H9 (cell line): ENCODE data around the gene SSBP3. TPM values are rescaled to one million over a fixed set of nuclear protein-coding genes. Genes with fewer than 3 reads are reported as not detected.

ENCODE experiments used
- DNase-seq: peaks from one replicate; pipeline ENCODE4 v3.0.0-alpha.2; 2017
- H2AFZ ChIP-seq: one replicate; pipeline ENCODE4 v1.6.1; 2013; ENCODE audit warnings: mild to moderate bottlenecking, low read length, control low read depth, moderate library complexity
- H2AK5ac ChIP-seq: 2 replicates; pipeline ENCODE4 v1.6.1; 2013; ENCODE audit warnings: low read length, control low read depth, mixed read lengths; ENCODE audit not compliant: insufficient read length
- H2BK120ac ChIP-seq: one replicate; pipeline ENCODE4 v1.6.1; 2013; ENCODE audit warnings: low read depth, mild to moderate bottlenecking, low read length, control low read depth, inconsistent platforms; ENCODE audit not compliant: poor library complexity, severe bottlenecking
- H2BK12ac ChIP-seq: 2 replicates; pipeline ENCODE4 v1.6.1; 2013; ENCODE audit warnings: low read length, control low read depth, mixed read lengths, low read depth; ENCODE audit not compliant: insufficient read length
- H2BK15ac ChIP-seq: 2 replicates; pipeline ENCODE4 v1.6.1; 2013; ENCODE audit warnings: low read depth, low read length, control low read depth
- H2BK20ac ChIP-seq: one replicate; pipeline ENCODE4 v1.6.1; 2013; ENCODE audit warnings: low read depth, mild to moderate bottlenecking, low read length, control low read depth, inconsistent platforms; ENCODE audit not compliant: poor library complexity, severe bottlenecking
- H2BK5ac ChIP-seq: 2 replicates; pipeline ENCODE4 v1.6.1; 2013; ENCODE audit warnings: low read length, control low read depth, mixed read lengths; ENCODE audit not compliant: insufficient read length
- H3K14ac ChIP-seq: 2 replicates; pipeline ENCODE4 v1.6.1; 2013; ENCODE audit warnings: low read length, control low read depth; ENCODE audit not compliant: insufficient read depth
- H3K18ac ChIP-seq: 2 replicates; pipeline ENCODE4 v1.6.1; 2013; ENCODE audit warnings: low read depth, mild to moderate bottlenecking, mixed read lengths, low read length, control low read depth; ENCODE audit not compliant: insufficient read length
- H3K23ac ChIP-seq: 2 replicates; pipeline ENCODE4 v1.6.1; 2013; ENCODE audit warnings: low read length, control low read depth, mixed read lengths, low read depth; ENCODE audit not compliant: insufficient read length
- H3K23me2 ChIP-seq: 2 replicates; pipeline ENCODE4 v1.6.1; 2013; ENCODE audit warnings: low read depth, mild to moderate bottlenecking, mixed read lengths, low read length, control low read depth; ENCODE audit not compliant: insufficient read length, poor library complexity, severe bottlenecking
- H3K27ac ChIP-seq: 2 replicates; pipeline ENCODE4 v1.5.1; 2013; ENCODE audit warnings: low read length, control low read depth, mixed read lengths, low read depth; ENCODE audit not compliant: insufficient read length
- H3K27me3 ChIP-seq: 2 replicates; pipeline ENCODE4 v1.6.1; 2013; ENCODE audit warnings: low read length, control low read depth, inconsistent platforms; ENCODE audit not compliant: insufficient read depth
- H3K4ac ChIP-seq: 2 replicates; pipeline ENCODE4 v1.6.1; 2013; ENCODE audit warnings: low read depth, mild to moderate bottlenecking, control low read depth, inconsistent platforms, low read length, moderate library complexity
- H3K4me1 ChIP-seq: 2 replicates; pipeline ENCODE4 v1.6.1; 2013; ENCODE audit warnings: low read length, control low read depth, inconsistent platforms; ENCODE audit not compliant: insufficient read depth
- H3K4me2 ChIP-seq: 2 replicates; pipeline ENCODE4 v1.6.1; 2013; ENCODE audit warnings: low read length, control low read depth, mixed read lengths; ENCODE audit not compliant: insufficient read length, insufficient read depth
- H3K56ac ChIP-seq: 2 replicates; pipeline ENCODE4 v1.6.1; 2013; ENCODE audit warnings: low read depth, mild to moderate bottlenecking, mixed read lengths, low read length, control low read depth; ENCODE audit not compliant: insufficient read length
- H3K79me1 ChIP-seq: 2 replicates; pipeline ENCODE4 v1.6.1; 2013; ENCODE audit warnings: low read depth, mild to moderate bottlenecking, moderate library complexity, low read length, control low read depth, inconsistent platforms; ENCODE audit not compliant: insufficient read depth, poor library complexity, severe bottlenecking
- H3K79me2 ChIP-seq: 2 replicates; pipeline ENCODE4 v1.6.1; 2013; ENCODE audit warnings: low read length, control low read depth, inconsistent platforms; ENCODE audit not compliant: insufficient read depth
- H3K9ac ChIP-seq: 2 replicates; pipeline ENCODE4 v1.6.1; 2013; ENCODE audit warnings: low read length, control low read depth, mixed read lengths; ENCODE audit not compliant: insufficient read length; ENCODE audit errors: extremely low read depth
- H3K9me3 ChIP-seq: one replicate; pipeline ENCODE4 v1.6.1; 2013; ENCODE audit warnings: low read depth, low read length, inconsistent platforms; ENCODE audit not compliant: control insufficient read depth
- H3T11ph ChIP-seq: one replicate; pipeline ENCODE4 v1.6.1; 2013; ENCODE audit warnings: mild to moderate bottlenecking, low read length, control low read depth, inconsistent platforms
- H4K20me1 ChIP-seq: one replicate; pipeline ENCODE4 v1.6.1; 2013; ENCODE audit not compliant: control insufficient read depth, insufficient read length, insufficient read depth
- H4K5ac ChIP-seq: 2 replicates; pipeline ENCODE4 v1.6.1; 2013; ENCODE audit warnings: low read depth, mild to moderate bottlenecking, mixed read lengths, low read length, control low read depth; ENCODE audit not compliant: insufficient read length
- H4K8ac ChIP-seq: replicated peaks from 2 replicates; pipeline ENCODE4 v1.6.1; 2013; ENCODE audit warnings: low read length, control low read depth, mixed read lengths, low read depth; ENCODE audit not compliant: insufficient read length
- H4K91ac ChIP-seq: 2 replicates; pipeline ENCODE4 v1.6.1; 2013; ENCODE audit warnings: low read depth, mild to moderate bottlenecking, moderate library complexity, mixed read lengths, low read length, control low read depth; ENCODE audit not compliant: insufficient read length
- H3K27ac Mint-ChIP-seq, 3 experiments: 2 replicates in 2 of 3; 3 replicates in 1 of 3; pipeline ENCODE4 v1.8.0; 2020 to 2021; ENCODE audit warnings: mixed read lengths in 3 of 3, mild to moderate bottlenecking in 1 of 3, moderate library complexity in 1 of 3
- H3K27me3 Mint-ChIP-seq: 2 replicates; pipeline ENCODE4 v1.8.0; 2021; ENCODE audit warnings: low read depth, mild to moderate bottlenecking, moderate library complexity, mixed read lengths
- H3K36me3 Mint-ChIP-seq, 3 experiments: 2 replicates in 2 of 3; 3 replicates in 1 of 3; pipeline ENCODE4 v1.8.0; 2020 to 2021; ENCODE audit warnings: low read depth in 3 of 3, mixed read lengths in 3 of 3; ENCODE audit not compliant: insufficient read depth in 1 of 3
- H3K4me1 Mint-ChIP-seq, 2 experiments: 2 replicates each; pipeline ENCODE4 v1.8.0; 2020; ENCODE audit warnings: mixed read lengths in 2 of 2
- H3K4me3 Mint-ChIP-seq, 2 experiments: 2 replicates in 1 of 2; 3 replicates in 1 of 2; pipeline ENCODE4 v1.8.0; 2020 to 2021; ENCODE audit warnings: mild to moderate bottlenecking in 2 of 2, mixed read lengths in 2 of 2, moderate library complexity in 1 of 2
- H3K9me3 Mint-ChIP-seq, 2 experiments: 2 replicates in 1 of 2; 3 replicates in 1 of 2; pipeline ENCODE4 v1.8.0; 2020; ENCODE audit warnings: mild to moderate bottlenecking in 2 of 2, mixed read lengths in 2 of 2, moderate library complexity in 1 of 2
- CTCF ChIP-seq: fragments of 200-600 bp; sonication (generic); conservative IDR thresholded peaks from 3 replicates; pipeline ENCODE4 v1.8.0; 2021; ENCODE audit warnings: antibody characterized with exemption, mild to moderate bottlenecking
- WGBS: extraction: QIAGEN DNeasy Blood & Tissue Kit; methylation state at CpG from one replicate; pipeline ENCODE4 v1.1.7; 2013; ENCODE audit warnings: missing lambda C conversion rate, low lambda C conversion rate, mixed read lengths; ENCODE audit not compliant: insufficient read length; ENCODE audit errors: extremely low coverage; 5-methylcytosine and 5-hydroxymethylcytosine counted together
- total RNA-seq: library from RNA; stranded (reverse); gene quantifications from 2 replicates; pipeline ENCODE4 v1.2.1, GENCODE V29; 2021

Gene SSBP3
- total RNA-seq, 1 experiment from 2014 or later: 126 TPM

GRCh38 chr1:54337034-54337433, 69.2 kb downstream of the SSBP3 start:
- H3K56ac ChIP-seq: no peak overlapping the region
- H3K27ac ChIP-seq: no peak overlapping the region
- DNase-seq: no peak
- H3K18ac ChIP-seq: no peak overlapping the region
- H2AK5ac ChIP-seq: no peak overlapping the region
- H2BK20ac ChIP-seq: no peak overlapping the region
- TF ChIP-seq CTCF: no peak
- H3K23me2 ChIP-seq: no peaks in the 10 kb centered on the region
- Mint-ChIP-seq H3K36me3 (peaks cover 0 to 22% (median 21%) of the 10 kb centered on the region in 3 experiments; a peak in 4 of 7 replicates), H3K27ac (peak overlapping the region; percentile 80 to 92 (median 90); a peak in 5 of 7 replicates), H3K4me1 (peaks cover 76 to 81% of the 10 kb centered on the region in 2 experiments), H3K4me3 (no peak overlapping the region; a peak in 1 of 5 replicates), H3K9me3 (no peaks in the 10 kb centered on the region), H3K27me3 (no peaks in the 10 kb centered on the region)
- H4K8ac ChIP-seq: no peak overlapping the region
- H3K23ac ChIP-seq: no peak overlapping the region
- WGBS: no CpG with 5 or more reads among the region's 7 CpGs
- no peak overlapping the region for H2AFZ ChIP-seq
- H4K91ac ChIP-seq: no peak overlapping the region
- no peak overlapping the region for H2BK12ac ChIP-seq
- no peak overlapping the region for H2BK15ac ChIP-seq
- H3T11ph ChIP-seq: no peak overlapping the region
- no peak overlapping the region for H4K5ac ChIP-seq
- no peaks in the 10 kb centered on the region for H4K20me1 ChIP-seq
- H3K9ac ChIP-seq: no peak overlapping the region
- peak overlapping the region; percentile 32; the same call in 1 of the 2 replicates for H3K14ac ChIP-seq
- peaks cover 18% of the 10 kb centered on the region; the same call in 1 of the 2 replicates for H3K4me1 ChIP-seq
- peaks cover 4% of the 10 kb centered on the region; the same call in 1 of the 2 replicates for H3K79me2 ChIP-seq
- H3K27me3 ChIP-seq: no peaks in the 10 kb centered on the region
- H3K4me2 ChIP-seq: no peak overlapping the region
- H3K79me1 ChIP-seq: no peaks in the 10 kb centered on the region
- H3K4ac ChIP-seq: no peak overlapping the region
- H2BK120ac ChIP-seq: no peak overlapping the region
- H3K9me3 ChIP-seq: no peaks in the 10 kb centered on the region
- no peak overlapping the region for H2BK5ac ChIP-seq
